ENCODE results near the gene SKIC3. TPM values are rescaled to one million over a fixed set of nuclear protein-coding genes. Genes with fewer than 3 reads are reported as not detected.

SKIC3 gene
- total RNA-seq, 2 donors from 2014 or later = 44.9 to 73.9 TPM

DNA sequence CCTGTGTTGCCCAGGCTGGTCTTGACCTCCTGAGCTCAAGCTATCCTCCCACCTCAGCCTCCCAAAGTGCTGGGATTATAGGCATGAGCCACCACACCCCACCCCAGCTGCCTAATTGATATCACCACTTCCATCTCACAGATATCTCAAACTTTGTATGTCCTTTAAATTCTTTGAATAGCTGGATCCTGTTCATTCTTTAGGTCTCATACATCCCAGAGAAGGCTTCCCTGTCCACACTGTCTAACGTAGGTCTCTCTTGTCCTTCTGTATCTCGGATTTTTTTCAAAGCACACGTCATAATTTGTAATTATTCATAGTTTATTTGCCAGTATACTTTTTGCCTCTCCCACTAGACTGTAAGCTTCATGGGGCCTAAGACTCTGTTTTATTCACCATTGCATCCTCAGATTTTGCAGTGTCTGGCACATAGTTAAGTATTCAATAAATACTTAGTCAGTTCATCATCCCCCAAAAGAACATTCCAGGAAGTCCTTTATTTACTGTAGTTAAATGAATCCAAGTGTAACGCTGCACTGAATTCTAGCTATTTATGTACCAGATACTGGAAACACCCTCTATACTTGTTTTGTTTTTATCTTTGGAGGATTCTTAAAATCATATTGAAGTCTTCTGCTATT, 10.6 kb upstream of the SKIC3 start:
- Histone ChIP-seq H3K27me3 (replicated peaks; ENCODE audit: insufficient read depth) (no peaks in the 10 kb centered on the region), H3K27ac (no peak overlapping the region), H3K4me3 (no peak overlapping the region), H3K9me3 (no peaks in the 10 kb centered on the region), H3K36me3 (peaks cover 0 to 5% of the 10 kb centered on the region in 2 donors), H3K4me1 (replicated peaks) (no peaks in the 10 kb centered on the region)
- 82% methylated on average over 4 of the region's 4 CpGs for WGBS
- DNase-seq (ENCODE audit: low spot score) = no peak
- intact Hi-C loops (cut with DNase I) = no loop called here
- TF ChIP-seq, protein P1, sequence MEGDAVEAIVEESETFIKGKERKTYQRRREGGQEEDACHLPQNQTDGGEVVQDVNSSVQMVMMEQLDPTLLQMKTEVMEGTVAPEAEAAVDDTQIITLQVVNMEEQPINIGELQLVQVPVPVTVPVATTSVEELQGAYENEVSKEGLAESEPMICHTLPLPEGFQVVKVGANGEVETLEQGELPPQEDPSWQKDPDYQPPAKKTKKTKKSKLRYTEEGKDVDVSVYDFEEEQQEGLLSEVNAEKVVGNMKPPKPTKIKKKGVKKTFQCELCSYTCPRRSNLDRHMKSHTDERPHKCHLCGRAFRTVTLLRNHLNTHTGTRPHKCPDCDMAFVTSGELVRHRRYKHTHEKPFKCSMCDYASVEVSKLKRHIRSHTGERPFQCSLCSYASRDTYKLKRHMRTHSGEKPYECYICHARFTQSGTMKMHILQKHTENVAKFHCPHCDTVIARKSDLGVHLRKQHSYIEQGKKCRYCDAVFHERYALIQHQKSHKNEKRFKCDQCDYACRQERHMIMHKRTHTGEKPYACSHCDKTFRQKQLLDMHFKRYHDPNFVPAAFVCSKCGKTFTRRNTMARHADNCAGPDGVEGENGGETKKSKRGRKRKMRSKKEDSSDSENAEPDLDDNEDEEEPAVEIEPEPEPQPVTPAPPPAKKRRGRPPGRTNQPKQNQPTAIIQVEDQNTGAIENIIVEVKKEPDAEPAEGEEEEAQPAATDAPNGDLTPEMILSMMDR (IDR thresholded peaks at IDR 0.05) = no peak

DNA sequence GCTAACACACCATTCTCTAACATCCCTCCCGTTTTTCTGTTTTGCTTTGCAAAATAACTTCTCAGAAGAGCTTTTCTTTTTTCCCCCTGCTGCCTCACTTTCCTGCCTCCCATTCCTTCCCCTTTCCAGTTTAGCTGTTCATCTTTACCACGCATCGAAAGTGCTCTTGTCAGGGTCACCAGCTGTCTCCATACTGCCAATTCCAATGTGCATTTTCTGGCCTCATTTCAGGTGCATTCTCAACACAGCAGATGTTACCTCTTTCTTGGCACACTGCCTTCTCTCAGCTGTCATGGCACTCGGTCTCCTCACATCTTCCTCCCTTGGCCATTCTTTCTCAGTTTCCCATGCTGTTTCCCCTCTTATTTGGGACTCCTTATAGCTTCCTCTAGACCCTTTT, 9.7 kb upstream of the SKIC3 start:
- Histone ChIP-seq H3K4me3 (no peak overlapping the region), H3K9me3 (no peaks in the 10 kb centered on the region), H3K36me3 (peaks cover 0 to 5% of the 10 kb centered on the region in 2 donors), H3K27me3 (replicated peaks; ENCODE audit: insufficient read depth) (no peaks in the 10 kb centered on the region), H3K4me1 (replicated peaks) (no peaks in the 10 kb centered on the region), H3K27ac (no peak overlapping the region)
- TF ChIP-seq, protein P1 (IDR thresholded peaks at IDR 0.05) = no peak
- TF ChIP-seq POLR2AphosphoS5 (IDR thresholded peaks at IDR 0.05) (no peak), POLR2A (IDR thresholded peaks at IDR 0.05) (no peak)
- intact Hi-C loops (cut with DNase I) = no loop called here
- 77% methylated on average over 4 of the region's 4 CpGs for WGBS
- DNase-seq (ENCODE audit: low spot score) = no peak

DNA sequence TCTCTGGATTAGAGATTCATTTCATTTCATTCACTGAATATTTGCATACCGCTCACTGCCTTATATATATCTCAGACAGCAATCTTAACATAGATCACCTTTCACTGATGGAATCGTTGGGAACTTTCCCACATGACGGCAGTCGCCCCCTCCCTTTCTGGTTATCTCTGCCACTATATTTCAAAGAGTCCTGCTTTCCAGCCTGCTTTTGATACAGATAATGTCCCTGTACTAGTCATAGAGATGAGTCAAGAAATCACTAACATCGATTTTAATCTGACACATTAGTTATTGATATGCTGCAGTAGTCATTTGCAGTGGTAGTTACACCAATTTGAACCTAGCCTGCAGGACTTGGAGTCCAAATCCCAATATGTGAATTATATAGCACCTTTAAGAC, 8.6 kb upstream of the SKIC3 start:
- H3K27me3 ChIP-seq (replicated peaks; ENCODE audit: insufficient read depth) = no peaks in the 10 kb centered on the region
- H3K9me3 ChIP-seq = no peaks in the 10 kb centered on the region
- peaks cover 0 to 3% of the 10 kb centered on the region in 2 donors for H3K36me3 ChIP-seq
- H3K4me3 ChIP-seq = no peak overlapping the region
- TF ChIP-seq POLR2A (IDR thresholded peaks at IDR 0.05) (no peak), POLR2AphosphoS5 (IDR thresholded peaks at IDR 0.05) (no peak)
- TF ChIP-seq, protein P1 (IDR thresholded peaks at IDR 0.05) = no peak
- DNase-seq (ENCODE audit: low spot score) = no peak
- intact Hi-C loops (cut with DNase I) = no loop called here
- no peak overlapping the region for H3K27ac ChIP-seq
- WGBS = 78% methylated on average over 5 of the region's 5 CpGs
- no peaks in the 10 kb centered on the region for H3K4me1 ChIP-seq (replicated peaks)

DNA sequence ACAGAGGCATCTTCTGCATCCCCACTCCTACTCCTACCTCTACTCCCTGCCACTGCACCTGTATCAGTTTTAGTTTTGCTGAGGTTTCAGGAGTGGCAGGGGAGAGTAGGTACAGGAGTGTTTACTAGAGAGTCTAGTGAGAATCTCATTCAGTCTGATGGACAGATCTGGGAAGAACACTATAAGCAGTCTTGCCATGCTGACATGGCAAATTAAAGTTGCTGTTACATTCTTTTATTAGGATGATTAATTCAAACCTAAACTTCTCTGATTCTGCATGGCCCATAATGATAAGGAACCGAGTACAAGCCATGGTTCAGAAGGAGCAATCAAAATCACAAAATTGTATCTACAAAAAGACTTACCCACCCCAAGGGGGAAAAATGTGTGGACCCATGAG, 7.5 kb upstream of the SKIC3 start:
- no peaks in the 10 kb centered on the region for H3K9me3 ChIP-seq
- H3K36me3 ChIP-seq = no peaks in the 10 kb centered on the region
- no peak overlapping the region for H3K4me3 ChIP-seq
- DNase-seq (ENCODE audit: low spot score) = no peak
- TF ChIP-seq POLR2A (IDR thresholded peaks at IDR 0.05) (no peak), POLR2AphosphoS5 (IDR thresholded peaks at IDR 0.05) (no peak)
- TF ChIP-seq, protein P1 (IDR thresholded peaks at IDR 0.05) = no peak
- 96% methylated on average over 1 of the region's 1 CpG for WGBS
- no peaks in the 10 kb centered on the region for H3K4me1 ChIP-seq (replicated peaks)
- no peak overlapping the region for H3K27ac ChIP-seq
- intact Hi-C loops (cut with DNase I) = no loop called here
- H3K27me3 ChIP-seq (replicated peaks; ENCODE audit: insufficient read depth) = no peaks in the 10 kb centered on the region

DNA sequence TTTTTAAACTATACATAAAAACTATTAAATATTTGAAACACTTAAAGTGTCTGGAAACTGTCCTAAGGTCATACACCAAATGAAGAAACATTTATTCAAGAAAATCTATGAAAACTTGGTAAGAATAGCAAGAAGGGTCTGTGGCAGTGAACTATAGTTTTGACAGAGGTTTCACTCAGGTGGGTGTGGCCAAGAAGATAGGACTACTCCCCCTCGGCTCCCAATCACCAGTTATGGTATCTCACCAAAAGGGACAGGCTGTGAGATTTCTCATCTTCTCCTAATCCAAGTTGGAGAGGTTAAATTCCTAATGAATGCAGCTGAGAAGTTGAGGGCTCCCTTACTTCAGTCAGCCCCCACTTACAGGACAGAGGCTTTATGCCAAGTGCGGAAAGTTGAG, 3.1 kb upstream of the SKIC3 start:
- Histone ChIP-seq H3K36me3 (no peaks in the 10 kb centered on the region), H3K4me1 (replicated peaks) (no peaks in the 10 kb centered on the region), H3K4me3 (no peak overlapping the region), H3K27ac (no peak overlapping the region), H3K27me3 (replicated peaks; ENCODE audit: insufficient read depth) (no peaks in the 10 kb centered on the region), H3K9me3 (no peaks in the 10 kb centered on the region)
- TF ChIP-seq POLR2A (IDR thresholded peaks at IDR 0.05) = no peak
- TF ChIP-seq, protein P1 (IDR thresholded peaks at IDR 0.05) = no peak
- no peak for TF ChIP-seq POLR2AphosphoS5 (IDR thresholded peaks at IDR 0.05)
- intact Hi-C loops (cut with DNase I) = loop anchor here (10.0 kb wide), 1 partner anchor 287 kb away; no protein-coding TSS in a partner anchor
- 94% methylated on average over 2 of the region's 2 CpGs for WGBS
- DNase-seq (ENCODE audit: low spot score) = no peak

All from prostate gland (tissue), 2 donors.